ENCODE data around the gene FTO.

GRCh38 chr16:53886482-53887378 lies 182.8 kb downstream of the FTO start:
- no peak for TF ChIP-seq CTCF (conservative IDR thresholded peaks at IDR 0.05)
- no peak for TF ChIP-seq ZFX (IDR thresholded peaks at IDR 0.05)
